Liver (tissue), 9 donors: ENCODE measurements around the gene CYTH2. TPM values are rescaled to one million over a fixed set of nuclear protein-coding genes. Genes with fewer than 3 reads are reported as not detected.
A peak's percentile ranks its signal among the peaks of the same experiment; 100 is the strongest.

Source experiments
- DNase-seq: peaks from one replicate; pipeline ENCODE4 v3.0.0-alpha.2; 2017; ENCODE audit warnings: low spot score
- H3K27ac ChIP-seq, 2 donors: one replicate each; pipeline ENCODE4 v1.7.0; 2013; ENCODE audit warnings: inconsistent platforms in 2 of 2, low read length in 2 of 2, control low read depth in 1 of 2, low read depth in 1 of 2, mild to moderate bottlenecking in 1 of 2
- H3K27me3 ChIP-seq, 4 donors: one replicate each; pipeline versions ENCODE4 v1.6.1 to v1.7.0; 2013; ENCODE audit warnings: low read length in 3 of 4, inconsistent platforms in 1 of 4, mild to moderate bottlenecking in 1 of 4, moderate library complexity in 1 of 4; ENCODE audit not compliant: control insufficient read depth in 4 of 4, insufficient read depth in 4 of 4
- H3K36me3 ChIP-seq, 4 donors: one replicate each; pipeline versions ENCODE4 v1.6.1 to v1.7.0; 2013; ENCODE audit warnings: low read length in 3 of 4, mild to moderate bottlenecking in 3 of 4, low read depth in 1 of 4, moderate library complexity in 1 of 4; ENCODE audit not compliant: control insufficient read depth in 4 of 4, insufficient read depth in 3 of 4
- H3K4me1 ChIP-seq, 4 donors: one replicate each; pipeline versions ENCODE4 v1.6.1 to v1.7.0; 2013; ENCODE audit warnings: low read length in 3 of 4, mild to moderate bottlenecking in 3 of 4, moderate library complexity in 1 of 4; ENCODE audit not compliant: control insufficient read depth in 4 of 4, insufficient read depth in 4 of 4
- H3K4me3 ChIP-seq, 3 donors: one replicate each; pipeline versions ENCODE4 v1.6.1 to v1.7.0; 2013; ENCODE audit warnings: low read length in 3 of 3, control low read depth in 1 of 3, low read depth in 1 of 3, mild to moderate bottlenecking in 1 of 3
- H3K9ac ChIP-seq, 2 donors: one replicate each; pipeline ENCODE4 v1.7.0; 2013; ENCODE audit warnings: low read length in 2 of 2, mild to moderate bottlenecking in 2 of 2, moderate library complexity in 2 of 2, control low read depth in 1 of 2, low read depth in 1 of 2
- H3K9me3 ChIP-seq, 4 donors: one replicate each; pipeline versions ENCODE4 v1.6.1 to v1.7.0; 2013; ENCODE audit warnings: low read length in 3 of 4; ENCODE audit not compliant: control insufficient read depth in 4 of 4
- EGR1 ChIP-seq, 2 donors: IDR thresholded peaks; 2 replicates each; pipeline ENCODE4 v1.6.1; 2016 to 2018; ENCODE audit warnings: antibody characterized with exemption in 2 of 2, low read depth in 2 of 2
- FOXA2 ChIP-seq: IDR thresholded peaks from 2 replicates; pipeline ENCODE4 v1.6.1; 2016; ENCODE audit warnings: antibody characterized with exemption
- GABPA ChIP-seq, 2 donors: IDR thresholded peaks in 1 of 2; conservative IDR thresholded peaks in 1 of 2; 2 replicates each; pipeline ENCODE4 v1.6.1; 2016; ENCODE audit warnings: antibody characterized with exemption in 2 of 2, mild to moderate bottlenecking in 1 of 2, moderate library complexity in 1 of 2
- HNF4A ChIP-seq, 2 donors: conservative IDR thresholded peaks; 2 replicates each; pipeline ENCODE4 v1.6.1; 2016; ENCODE audit warnings: antibody characterized with exemption in 2 of 2, mild to moderate bottlenecking in 2 of 2
- HNF4G ChIP-seq: IDR thresholded peaks from 2 replicates; pipeline ENCODE4 v1.6.1; 2016; ENCODE audit warnings: antibody characterized with exemption
- JUND ChIP-seq, 2 donors: IDR thresholded peaks; 2 replicates each; pipeline ENCODE4 v1.6.1; 2016; ENCODE audit warnings: antibody characterized with exemption in 2 of 2
- NR2F2 ChIP-seq: IDR thresholded peaks from 2 replicates; pipeline ENCODE4 v1.6.1; 2016; ENCODE audit warnings: antibody characterized with exemption
- RAD21 ChIP-seq, 2 donors: IDR thresholded peaks; 2 replicates each; pipeline ENCODE4 v1.6.1; 2016; ENCODE audit warnings: antibody characterized with exemption in 2 of 2, mild to moderate bottlenecking in 2 of 2
- RXRA ChIP-seq, 2 donors: IDR thresholded peaks; 2 replicates each; pipeline ENCODE4 v1.6.1; 2017 to 2018; ENCODE audit warnings: antibody characterized with exemption in 2 of 2, mild to moderate bottlenecking in 1 of 2
- SP1 ChIP-seq: IDR thresholded peaks from 2 replicates; pipeline ENCODE4 v1.6.1; 2018; ENCODE audit warnings: antibody characterized with exemption, mild to moderate bottlenecking
- TAF1 ChIP-seq: conservative IDR thresholded peaks from 2 replicates; pipeline ENCODE4 v1.6.1; 2016; ENCODE audit warnings: antibody characterized with exemption, mild to moderate bottlenecking
- YY1 ChIP-seq: IDR thresholded peaks from 2 replicates; pipeline ENCODE4 v1.6.1; 2016; ENCODE audit warnings: antibody characterized with exemption, mild to moderate bottlenecking
- WGBS: extraction: QIAGEN DNeasy Blood & Tissue Kit; methylation state at CpG from one replicate; pipeline ENCODE4 v1.1.7; 2013; 5-methylcytosine and 5-hydroxymethylcytosine counted together
- polyA plus RNA-seq, 2 donors: library from polyadenylated mRNA; stranded (reverse) in 1 of 2; unstranded in 1 of 2; fragments of 200-250 nt in 1 of 2; fragments of >200 nt in 1 of 2; fragmentation: Nextera tagmentation in 1 of 2; extraction: Ambion mirVana in 1 of 2; gene quantifications; one replicate each; pipeline versions ENCODE4 v1.2.1 to v1.2.3, GENCODE V29; 2013 to 2015
- total RNA-seq, 2 donors: library from RNA; depleted of rRNA; stranded (reverse); fragments of >200 nt; gene quantifications; one replicate each; pipeline ENCODE4 v1.2.3, GENCODE V29; 2014
- TF ChIP-seq, protein P1 (sequence below): IDR thresholded peaks from 2 replicates; pipeline ENCODE4 v1.6.1; 2016; ENCODE audit warnings: antibody characterized with exemption
- TF ChIP-seq, protein P2 (sequence below): IDR thresholded peaks from 2 replicates; pipeline ENCODE4 v1.6.1; 2016; ENCODE audit warnings: antibody characterized with exemption, mild to moderate bottlenecking
- TF ChIP-seq, protein P3 (sequence below): fragments of 150-350 bp; IDR thresholded peaks from 2 replicates; pipeline ENCODE4 v1.5.1; 2017; ENCODE audit warnings: improper control_type of control experiment, low read depth, low read length; ENCODE audit not compliant: missing input control
- TF ChIP-seq, protein P4 (sequence below): IDR thresholded peaks from 2 replicates; pipeline ENCODE4 v1.6.1; 2016; ENCODE audit warnings: antibody characterized with exemption
- donor health status: healthy.
- donor health status: healthy.
- donor health status: healthy.
- donor health status: healthy.
- donor health status: healthy.

CYTH2 gene
- total and polyA plus RNA-seq, 4 donors = 13.0 to 16.9 (median 13.2) TPM

DNA sequence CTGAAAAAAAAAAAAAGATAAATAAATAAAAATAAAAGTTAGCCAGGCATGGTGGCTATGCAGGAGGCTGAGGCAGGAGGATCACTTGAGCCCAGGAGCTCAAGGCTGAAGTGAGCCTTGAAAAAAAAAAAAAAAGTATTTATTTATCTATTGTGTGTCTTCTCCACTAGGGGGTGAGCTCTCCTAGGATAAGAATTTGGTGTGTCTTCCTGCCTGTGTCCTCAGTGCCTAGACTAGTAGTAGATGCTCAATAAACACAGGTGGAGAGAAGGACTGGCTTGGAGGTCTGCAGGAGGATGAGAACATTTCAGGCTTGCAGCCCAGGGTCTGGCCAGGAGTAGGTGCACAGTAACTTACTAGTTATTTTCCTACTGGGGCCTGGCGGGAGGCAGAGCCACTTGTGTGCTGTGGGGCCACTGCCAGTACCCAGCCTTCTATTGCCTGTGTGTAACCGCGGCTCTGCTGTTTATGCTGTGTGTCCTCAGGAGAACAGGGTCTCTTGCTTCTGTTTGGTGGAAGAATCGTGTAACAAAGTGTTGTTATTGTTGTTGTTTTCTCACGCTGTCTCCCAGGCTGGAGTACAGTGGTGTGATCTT, 37.1 kb downstream of the CYTH2 start:
- peaks cover 0 to 3% (median under 1%) of the 10 kb centered on the region in 4 donors for H3K27me3 ChIP-seq
- no peak overlapping the region for H3K27ac ChIP-seq
- H3K4me3 ChIP-seq = no peak overlapping the region
- no peak for DNase-seq
- no peak overlapping the region for H3K9ac ChIP-seq
- H3K4me1 ChIP-seq = peaks cover 0 to 8% (median 3%) of the 10 kb centered on the region in 4 donors
- WGBS = 86% methylated on average over 5 of the region's 5 CpGs
- no peaks in the 10 kb centered on the region for H3K36me3 ChIP-seq
- TF ChIP-seq RAD21 (IDR thresholded peaks at IDR 0.05) (peak; percentile 68 to 75), SP1 (no peak), EGR1 (IDR thresholded peaks at IDR 0.05; ENCODE audit: low read depth in 2 of 2) (no peak)
- TF ChIP-seq, protein P1, sequence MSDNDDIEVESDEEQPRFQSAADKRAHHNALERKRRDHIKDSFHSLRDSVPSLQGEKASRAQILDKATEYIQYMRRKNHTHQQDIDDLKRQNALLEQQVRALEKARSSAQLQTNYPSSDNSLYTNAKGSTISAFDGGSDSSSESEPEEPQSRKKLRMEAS = no peak
- TF ChIP-seq, protein P2, sequence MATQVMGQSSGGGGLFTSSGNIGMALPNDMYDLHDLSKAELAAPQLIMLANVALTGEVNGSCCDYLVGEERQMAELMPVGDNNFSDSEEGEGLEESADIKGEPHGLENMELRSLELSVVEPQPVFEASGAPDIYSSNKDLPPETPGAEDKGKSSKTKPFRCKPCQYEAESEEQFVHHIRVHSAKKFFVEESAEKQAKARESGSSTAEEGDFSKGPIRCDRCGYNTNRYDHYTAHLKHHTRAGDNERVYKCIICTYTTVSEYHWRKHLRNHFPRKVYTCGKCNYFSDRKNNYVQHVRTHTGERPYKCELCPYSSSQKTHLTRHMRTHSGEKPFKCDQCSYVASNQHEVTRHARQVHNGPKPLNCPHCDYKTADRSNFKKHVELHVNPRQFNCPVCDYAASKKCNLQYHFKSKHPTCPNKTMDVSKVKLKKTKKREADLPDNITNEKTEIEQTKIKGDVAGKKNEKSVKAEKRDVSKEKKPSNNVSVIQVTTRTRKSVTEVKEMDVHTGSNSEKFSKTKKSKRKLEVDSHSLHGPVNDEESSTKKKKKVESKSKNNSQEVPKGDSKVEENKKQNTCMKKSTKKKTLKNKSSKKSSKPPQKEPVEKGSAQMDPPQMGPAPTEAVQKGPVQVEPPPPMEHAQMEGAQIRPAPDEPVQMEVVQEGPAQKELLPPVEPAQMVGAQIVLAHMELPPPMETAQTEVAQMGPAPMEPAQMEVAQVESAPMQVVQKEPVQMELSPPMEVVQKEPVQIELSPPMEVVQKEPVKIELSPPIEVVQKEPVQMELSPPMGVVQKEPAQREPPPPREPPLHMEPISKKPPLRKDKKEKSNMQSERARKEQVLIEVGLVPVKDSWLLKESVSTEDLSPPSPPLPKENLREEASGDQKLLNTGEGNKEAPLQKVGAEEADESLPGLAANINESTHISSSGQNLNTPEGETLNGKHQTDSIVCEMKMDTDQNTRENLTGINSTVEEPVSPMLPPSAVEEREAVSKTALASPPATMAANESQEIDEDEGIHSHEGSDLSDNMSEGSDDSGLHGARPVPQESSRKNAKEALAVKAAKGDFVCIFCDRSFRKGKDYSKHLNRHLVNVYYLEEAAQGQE = no peak
- TF ChIP-seq, protein P3, sequence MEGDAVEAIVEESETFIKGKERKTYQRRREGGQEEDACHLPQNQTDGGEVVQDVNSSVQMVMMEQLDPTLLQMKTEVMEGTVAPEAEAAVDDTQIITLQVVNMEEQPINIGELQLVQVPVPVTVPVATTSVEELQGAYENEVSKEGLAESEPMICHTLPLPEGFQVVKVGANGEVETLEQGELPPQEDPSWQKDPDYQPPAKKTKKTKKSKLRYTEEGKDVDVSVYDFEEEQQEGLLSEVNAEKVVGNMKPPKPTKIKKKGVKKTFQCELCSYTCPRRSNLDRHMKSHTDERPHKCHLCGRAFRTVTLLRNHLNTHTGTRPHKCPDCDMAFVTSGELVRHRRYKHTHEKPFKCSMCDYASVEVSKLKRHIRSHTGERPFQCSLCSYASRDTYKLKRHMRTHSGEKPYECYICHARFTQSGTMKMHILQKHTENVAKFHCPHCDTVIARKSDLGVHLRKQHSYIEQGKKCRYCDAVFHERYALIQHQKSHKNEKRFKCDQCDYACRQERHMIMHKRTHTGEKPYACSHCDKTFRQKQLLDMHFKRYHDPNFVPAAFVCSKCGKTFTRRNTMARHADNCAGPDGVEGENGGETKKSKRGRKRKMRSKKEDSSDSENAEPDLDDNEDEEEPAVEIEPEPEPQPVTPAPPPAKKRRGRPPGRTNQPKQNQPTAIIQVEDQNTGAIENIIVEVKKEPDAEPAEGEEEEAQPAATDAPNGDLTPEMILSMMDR = peak; percentile 28
- no peaks in the 10 kb centered on the region for H3K9me3 ChIP-seq

DNA sequence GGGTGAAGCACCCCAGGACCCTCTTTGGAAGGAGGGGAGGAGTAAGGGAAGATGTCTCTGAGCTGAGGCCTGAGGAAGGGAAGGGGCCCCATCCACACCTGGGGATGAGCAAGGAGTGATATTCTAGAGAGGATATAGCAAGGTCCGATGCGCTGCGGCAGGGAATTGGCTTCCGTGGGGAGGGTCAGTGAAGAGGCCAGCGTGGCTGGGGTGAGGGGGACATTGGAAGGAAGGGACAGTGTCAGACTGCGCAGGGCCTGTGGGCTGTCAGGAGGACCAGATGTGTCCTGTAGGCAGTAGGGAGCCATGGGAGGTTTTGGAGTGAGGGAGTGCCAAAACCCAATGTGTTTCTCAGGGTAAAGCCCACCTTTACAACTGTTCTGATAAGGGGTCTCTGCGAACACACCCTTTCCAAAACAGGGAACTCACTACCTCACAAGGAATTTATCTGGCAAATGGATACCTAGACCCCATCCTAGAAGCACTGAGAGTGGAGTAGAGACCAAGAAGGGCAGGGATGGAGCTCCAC, 38.8 kb downstream of the CYTH2 start:
- no peak for DNase-seq
- 86% methylated on average over 7 of the region's 7 CpGs for WGBS
- H3K4me3 ChIP-seq = no peak overlapping the region

DNA sequence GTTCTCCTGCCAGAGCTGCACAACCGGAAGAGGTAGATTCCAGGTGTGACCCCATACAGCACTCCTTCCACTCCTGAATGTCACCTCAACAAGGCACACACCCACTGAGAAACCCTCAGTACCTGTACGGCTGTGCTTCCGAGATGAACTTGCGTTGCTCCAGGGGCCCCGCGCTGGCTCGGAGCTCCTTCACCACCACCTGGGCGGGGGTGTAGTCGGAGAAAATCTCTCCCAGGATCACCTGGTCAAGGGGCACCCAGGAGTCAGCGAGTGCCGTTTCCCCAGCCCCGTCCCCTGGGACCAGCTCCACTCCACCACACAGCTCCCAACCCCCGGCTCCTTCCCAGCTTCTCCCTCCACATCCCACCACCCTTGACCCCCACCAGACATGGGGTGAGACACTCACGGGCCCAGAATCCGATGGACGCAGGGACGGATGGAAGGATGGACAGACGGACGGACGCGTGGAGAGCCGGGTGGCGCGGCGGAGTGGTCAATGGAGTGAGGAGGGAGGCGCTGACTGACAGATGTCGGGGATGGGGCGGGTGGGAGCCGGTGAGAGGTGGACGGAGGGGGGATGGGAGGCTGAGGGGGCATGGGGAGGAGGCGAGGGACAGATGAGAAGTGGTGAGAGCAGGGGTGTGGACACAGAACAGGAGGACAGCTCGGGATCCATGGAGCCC, 39.7 kb downstream of the CYTH2 start:
- no peak overlapping the region for H3K4me3 ChIP-seq
- H3K9ac ChIP-seq = no peak overlapping the region
- no peaks in the 10 kb centered on the region for H3K9me3 ChIP-seq
- no peak overlapping the region for H3K27ac ChIP-seq
- no peaks in the 10 kb centered on the region for H3K36me3 ChIP-seq
- no peak for DNase-seq
- 79% methylated on average over 32 of the region's 32 CpGs for WGBS
- peaks cover 0 to 9% (median 1%) of the 10 kb centered on the region in 4 donors for H3K4me1 ChIP-seq
- peaks cover 0 to 8% (median 2%) of the 10 kb centered on the region in 4 donors for H3K27me3 ChIP-seq
- TF ChIP-seq NR2F2 (no peak), TAF1 (no peak), RAD21 (IDR thresholded peaks at IDR 0.05) (no peak), FOXA2 (no peak), GABPA (IDR thresholded peaks at IDR 0.05 in 1 of 2, conservative IDR thresholded peaks at IDR 0.05 in 1 of 2) (no peak), JUND (IDR thresholded peaks at IDR 0.05) (no peak), RXRA (IDR thresholded peaks at IDR 0.05) (no peak), HNF4G (no peak), YY1 (no peak), EGR1 (IDR thresholded peaks at IDR 0.05; ENCODE audit: low read depth in 2 of 2) (no peak), HNF4A (conservative IDR thresholded peaks at IDR 0.05) (no peak), SP1 (no peak)
- TF ChIP-seq, protein P1 = no peak
- TF ChIP-seq, protein P3 = no peak

More for the DNA sequence above, 38.8 kb downstream of the CYTH2 start:
- Histone ChIP-seq H3K27me3 (peaks cover 0 to 8% (median 2%) of the 10 kb centered on the region in 4 donors), H3K4me1 (peaks cover 0 to 3% (median 0%) of the 10 kb centered on the region in 4 donors), H3K9ac (no peak overlapping the region), H3K9me3 (no peaks in the 10 kb centered on the region), H3K27ac (no peak overlapping the region), H3K36me3 (no peaks in the 10 kb centered on the region)
- no peak for TF ChIP-seq SP1
- TF ChIP-seq, protein P4, sequence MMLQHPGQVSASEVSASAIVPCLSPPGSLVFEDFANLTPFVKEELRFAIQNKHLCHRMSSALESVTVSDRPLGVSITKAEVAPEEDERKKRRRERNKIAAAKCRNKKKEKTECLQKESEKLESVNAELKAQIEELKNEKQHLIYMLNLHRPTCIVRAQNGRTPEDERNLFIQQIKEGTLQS = no peak
